Fibroblast of peridontal ligament (primary cell): ENCODE data around the gene NPFFR1.
"Not testable (repeated sequence)": the region's sequence is repeated elsewhere in the genome, so short reads cannot be mapped to it uniquely, and the experiment has no call there.

Experiments used
- DNase-seq: peaks from one replicate; pipeline ENCODE4 v3.0.0-alpha.2; 2010; ENCODE audit errors: extremely low read depth

NPFFR1 gene

DNA sequence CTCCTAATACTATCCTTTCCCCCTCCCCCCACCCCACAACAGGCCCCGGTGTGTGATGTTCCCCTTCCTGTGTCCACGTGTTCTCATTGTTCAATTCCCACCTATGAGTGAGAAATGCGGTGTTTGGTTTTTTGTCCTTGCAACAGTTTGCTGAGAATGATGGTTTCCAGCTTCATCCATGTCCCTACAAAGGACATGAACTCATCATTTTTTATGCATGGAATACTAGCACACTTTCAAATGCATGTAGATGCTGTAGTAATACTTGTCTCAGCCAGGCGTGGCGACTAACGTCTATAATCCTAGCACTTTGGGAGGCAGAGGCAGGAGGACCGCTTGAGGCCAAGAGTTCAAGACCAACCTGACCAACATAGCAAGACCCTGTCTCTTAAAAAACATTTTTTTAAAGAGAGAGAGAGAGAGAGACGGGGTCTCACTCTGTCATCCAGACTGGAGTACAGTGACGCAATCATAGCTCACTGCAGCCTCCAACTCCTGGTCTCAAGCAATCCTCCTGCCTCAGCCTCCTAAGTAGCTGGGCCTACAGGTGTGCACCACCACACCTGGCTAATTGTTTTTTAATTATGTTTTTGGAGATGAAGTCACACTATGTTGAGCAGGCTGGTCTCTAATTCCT is 60.9 kb downstream of the NPFFR1 start:
- not testable (repeated sequence) for DNase-seq

GRCh38 chr10:70222340-70222794 is 61.4 kb downstream of the NPFFR1 start:
- no peak for DNase-seq

GRCh38 chr10:70221030-70221429 is 62.8 kb downstream of the NPFFR1 start:
- DNase-seq = no peak

DNA sequence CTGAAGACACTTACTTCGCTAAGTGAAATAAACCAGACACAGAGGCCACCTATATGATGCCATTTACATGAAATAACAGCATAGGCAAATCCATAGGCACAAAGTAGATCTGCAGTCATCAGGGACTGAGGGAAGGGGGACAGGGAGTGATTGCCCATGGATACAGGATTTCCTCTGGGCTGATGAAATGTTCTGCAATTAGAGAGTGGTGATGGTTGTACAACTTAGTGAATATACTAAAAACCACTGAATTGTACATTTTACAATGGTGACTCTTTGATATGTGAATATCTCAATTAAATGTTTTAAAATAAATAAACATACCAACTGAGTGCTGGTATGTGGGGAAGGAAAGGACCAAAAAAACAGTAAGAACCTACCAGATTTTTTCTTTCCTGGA is 70.9 kb downstream of the NPFFR1 start:
- peak; percentile 25 for DNase-seq

GRCh38 chr10:70212277-70212676 is 71.5 kb downstream of the NPFFR1 start:
- DNase-seq = no peak

DNA sequence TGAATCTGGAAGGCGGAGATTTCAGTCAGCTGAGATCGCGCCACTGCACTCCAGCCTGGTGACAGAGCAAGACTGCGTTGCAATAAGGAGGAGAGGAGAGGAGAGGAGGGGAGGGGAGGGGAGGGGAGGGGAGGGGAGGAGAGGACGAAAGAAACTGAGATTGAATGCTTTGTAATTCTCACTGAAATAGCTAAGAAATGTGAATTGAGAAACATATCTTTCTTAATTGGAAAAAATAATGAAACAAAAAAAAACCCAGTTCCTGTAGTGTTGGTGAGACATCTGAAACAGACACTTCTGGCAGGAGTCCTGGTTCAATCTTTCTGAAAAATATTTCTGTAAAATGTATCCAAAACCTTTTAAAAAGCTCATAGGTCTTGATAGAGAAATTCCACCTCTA is 77.0 kb downstream of the NPFFR1 start:
- no peak for DNase-seq

- DNase-seq = no peak
These were observed 82.7 kb downstream of the NPFFR1 start for GRCh38 chr10:70201105-70201504.

- peak; percentile 54 for DNase-seq
These were observed 84.9 kb downstream of the NPFFR1 start for GRCh38 chr10:70198696-70199466.
